SK-N-SH (cell line): Measurements from ENCODE around the gene UBE2S. TPM values are rescaled to one million over a fixed set of nuclear protein-coding genes. Genes with fewer than 3 reads are reported as not detected.

Experiments used
- CTCF ChIA-PET: fragments of 300-600, 350-600 bp; formaldehyde crosslinking; extraction: SDS; loops from one replicate; lab custom pipeline; 2021; lab: Yijun Ruan, JAX
- POLR2A ChIA-PET: fragments of 350-600 bp; sonication (Branson Sonifier 250); formaldehyde crosslinking; extraction: SDS; loops from one replicate; lab custom pipeline; 2020; ENCODE audit warnings: antibody characterized with exemption, inconsistent platforms; lab: Yijun Ruan, JAX
- DNase-seq: peaks from one replicate; pipeline ENCODE4 v3.0.0; 2012
- H2AFZ ChIP-seq: fragments of 200-600 bp; sonication (generic); 2 replicates; pipeline ENCODE4 v1.8.1; 2016; ENCODE audit warnings: antibody characterized with exemption, mild to moderate bottlenecking, low read depth
- H3F3A ChIP-seq: fragments of 200-600 bp; sonication (generic); replicated peaks from 2 replicates; pipeline ENCODE3; 2016; ENCODE audit warnings: antibody characterized with exemption, mild to moderate bottlenecking; ENCODE audit not compliant: insufficient read depth
- H3K27ac ChIP-seq, 2 experiments: fragments of 200-500 bp in 1 of 2; fragments of 200-600 bp in 1 of 2; sonication (Bioruptor generic) in 1 of 2; sonication (generic), shearing (Covaris generic) in 1 of 2; 2 replicates each; pipeline versions ENCODE4 v1.5.1 to v1.6.1; 2014 to 2016; ENCODE audit warnings: low read depth in 2 of 2, inconsistent platforms in 1 of 2, low read length in 1 of 2, mild to moderate bottlenecking in 1 of 2, mixed read lengths in 1 of 2
- H3K27me3 ChIP-seq: fragments of 200-600 bp; sonication (generic), shearing (Covaris generic); 2 replicates; pipeline ENCODE4 v1.6.1; 2016; ENCODE audit warnings: mixed run types; ENCODE audit not compliant: insufficient read depth
- H3K36me3 ChIP-seq, 2 experiments: fragments of 200-500 bp in 1 of 2; fragments of 200-600 bp in 1 of 2; sonication (Bioruptor generic) in 1 of 2; sonication (generic) in 1 of 2; replicated peaks in 1 of 2; 2 replicates each; pipeline versions ENCODE3 to v1.5.1; 2014 to 2016; ENCODE audit warnings: low read length in 1 of 2, mild to moderate bottlenecking in 1 of 2; ENCODE audit not compliant: insufficient read depth in 2 of 2, control insufficient read depth in 1 of 2
- H3K4me1 ChIP-seq, 2 experiments: fragments of 200-500 bp in 1 of 2; fragments of 200-600 bp in 1 of 2; sonication (Bioruptor generic) in 1 of 2; sonication (generic), shearing (Covaris generic) in 1 of 2; 2 replicates each; pipeline versions ENCODE4 v1.5.1 to v1.6.1; 2014 to 2016; ENCODE audit warnings: low read depth in 1 of 2, low read length in 1 of 2, mixed run types in 1 of 2; ENCODE audit not compliant: insufficient read depth in 2 of 2, control insufficient read depth in 1 of 2
- H3K4me2 ChIP-seq: fragments of 200-600 bp; sonication (generic), shearing (Covaris generic); 2 replicates; pipeline ENCODE4 v1.6.1; 2017; ENCODE audit warnings: mixed run types
- H3K4me3 ChIP-seq, 2 experiments: fragments of 200-500 bp in 1 of 2; fragments of 200-600 bp in 1 of 2; sonication (Bioruptor generic) in 1 of 2; sonication (generic), shearing (Covaris generic) in 1 of 2; 2 replicates each; pipeline versions ENCODE4 v1.5.1 to v1.8.1; 2014 to 2016; ENCODE audit warnings: low read depth in 2 of 2, inconsistent platforms in 1 of 2, low read length in 1 of 2, mild to moderate bottlenecking in 1 of 2, mixed read lengths in 1 of 2, moderate library complexity in 1 of 2
- H3K79me2 ChIP-seq: fragments of 200-600 bp; sonication (generic); 2 replicates; pipeline ENCODE4 v1.8.1; 2017; ENCODE audit warnings: mild to moderate bottlenecking; ENCODE audit not compliant: insufficient read depth
- H3K9ac ChIP-seq: fragments of 200-600 bp; sonication (generic); 2 replicates; pipeline ENCODE4 v1.6.1; 2017; ENCODE audit warnings: mixed run types
- H3K9me2 ChIP-seq: fragments of 200-600 bp; sonication (generic); 2 replicates; pipeline ENCODE4 v1.6.1; 2017; ENCODE audit warnings: mixed run types
- H3K9me3 ChIP-seq: fragments of 200-600 bp; sonication (generic); 2 replicates; pipeline ENCODE4 v1.6.1; 2017; ENCODE audit warnings: mixed run types, mild to moderate bottlenecking, moderate library complexity
- H4K20me1 ChIP-seq: fragments of 200-600 bp; sonication (generic); 2 replicates; pipeline ENCODE4 v1.6.1; 2017; ENCODE audit warnings: mild to moderate bottlenecking, mixed run types; ENCODE audit not compliant: insufficient read depth
- ELF1 ChIP-seq: IDR thresholded peaks from 2 replicates; pipeline ENCODE4 v1.4.0; 2012
- EP300 ChIP-seq, 2 experiments: IDR thresholded peaks; 2 replicates each; pipeline versions ENCODE4 v1.4.0 to v1.6.1; 2012; ENCODE audit warnings: borderline replicate concordance in 1 of 2, low read depth in 1 of 2, low read length in 1 of 2
- FOSL2 ChIP-seq: IDR thresholded peaks from 2 replicates; pipeline ENCODE4 v1.4.0; 2012; ENCODE audit warnings: low read depth, mild to moderate bottlenecking, moderate library complexity, borderline replicate concordance
- MEF2A ChIP-seq: IDR thresholded peaks from 2 replicates; pipeline ENCODE4 v1.4.0; 2012; ENCODE audit warnings: low read depth, borderline replicate concordance
- NRF1 ChIP-seq: IDR thresholded peaks from 2 replicates; pipeline ENCODE4 v1.6.1; 2012; ENCODE audit warnings: low read depth, mild to moderate bottlenecking, low read length
- PBX3 ChIP-seq: IDR thresholded peaks from 2 replicates; pipeline ENCODE4; 2012
- RAD21 ChIP-seq: IDR thresholded peaks from 2 replicates; pipeline ENCODE4 v1.6.1; 2012; ENCODE audit warnings: mild to moderate bottlenecking, low read length
- REST ChIP-seq: IDR thresholded peaks from 2 replicates; pipeline ENCODE4 v1.6.1; 2012; ENCODE audit warnings: mild to moderate bottlenecking, low read depth, low read length, moderate library complexity
- RXRA ChIP-seq: IDR thresholded peaks from 2 replicates; pipeline ENCODE4 v1.4.0; 2012; ENCODE audit warnings: low read depth, mild to moderate bottlenecking, borderline replicate concordance
- TCF12 ChIP-seq: IDR thresholded peaks from 2 replicates; pipeline ENCODE4 v1.4.0; 2012
- TEAD4 ChIP-seq: IDR thresholded peaks from 2 replicates; pipeline ENCODE4 v1.4.0; 2012; ENCODE audit warnings: mild to moderate bottlenecking, borderline replicate concordance; ENCODE audit not compliant: insufficient read depth
- WGBS: methylation state at CpG from one replicate; pipeline ENCODE4 v1.1.6; 2017; ENCODE audit warnings: low lambda C conversion rate; 5-methylcytosine and 5-hydroxymethylcytosine counted together
- polyA plus RNA-seq, 3 experiments: library from polyadenylated mRNA; depleted of rRNA; stranded (reverse); fragments of >200 nt; gene quantifications; 2 replicates each; pipeline ENCODE4 v1.2.3, GENCODE V29; 2012
- TF ChIP-seq, protein P1 (sequence below): fragments of 150-350 bp; IDR thresholded peaks from 2 replicates; pipeline ENCODE4 v1.6.1; 2017; ENCODE audit warnings: antibody characterized with exemption, low read length, low read depth, borderline replicate concordance

UBE2S gene
- polyA plus RNA-seq, 1 of the 3 experiments (the other 2 are of a cell fraction): 133 TPM

GRCh38 chr19:55434356-55434919 lies 26.9 kb upstream of the UBE2S start:
- CTCF ChIA-PET: no interaction called here

GRCh38 chr19:55433292-55433691 lies 25.7 kb upstream of the UBE2S start:
- Histone ChIP-seq H2AFZ (no peak overlapping the region), H3K27me3 (no peaks in the 10 kb centered on the region), H3K9me2 (no peaks in the 10 kb centered on the region), H3K4me1 (no peaks in the 10 kb centered on the region), H4K20me1 (no peaks in the 10 kb centered on the region), H3K36me3 (no peaks in the 10 kb centered on the region), H3K79me2 (no peaks in the 10 kb centered on the region), H3K4me3 (no peak overlapping the region), H3K9ac (no peak overlapping the region), H3F3A (no peaks in the 10 kb centered on the region), H3K27ac (no peak overlapping the region), H3K9me3 (no peaks in the 10 kb centered on the region), H3K4me2 (no peak overlapping the region)
- DNase-seq: no peak
- ChIA-PET CTCF (no interaction called here), POLR2A (no interaction called here)
- 84% methylated on average over 25 of the region's 48 CpGs for WGBS
- no peak for TF ChIP-seq TEAD4
- no peak for TF ChIP-seq RAD21
- TF ChIP-seq NRF1: no peak
- TF ChIP-seq PBX3: no peak
- TF ChIP-seq RXRA: no peak
- no peak for TF ChIP-seq ELF1
- TF ChIP-seq EP300 (IDR thresholded peaks at IDR 0.05; ENCODE audit: borderline replicate concordance in 1 of 2, low read depth in 1 of 2, low read length in 1 of 2): no peak

More at GRCh38 chr19:55434356-55434919, 26.9 kb upstream of the UBE2S start:
- WGBS: 54% methylated on average over 4 of the region's 4 CpGs
- H3K27me3 ChIP-seq: 0 out of 2 replicates have a peak, but pooled peaks cover 6% of the 10 kb centered on the region
- H3K4me1 ChIP-seq: no peaks in the 10 kb centered on the region
- H2AFZ ChIP-seq: no peak overlapping the region
- H3K9me2 ChIP-seq: no peaks in the 10 kb centered on the region
- H3K4me3 ChIP-seq: no peak overlapping the region
- H3K79me2 ChIP-seq: no peaks in the 10 kb centered on the region
- H3F3A ChIP-seq: no peaks in the 10 kb centered on the region
- POLR2A ChIA-PET: no interaction called here
- no peaks in the 10 kb centered on the region for H3K36me3 ChIP-seq
- H3K27ac ChIP-seq: no peak overlapping the region
- no peaks in the 10 kb centered on the region for H4K20me1 ChIP-seq
- no peak overlapping the region for H3K4me2 ChIP-seq
- TF ChIP-seq MEF2A: no peak
- no peak for TF ChIP-seq FOSL2
- TF ChIP-seq, protein P1, sequence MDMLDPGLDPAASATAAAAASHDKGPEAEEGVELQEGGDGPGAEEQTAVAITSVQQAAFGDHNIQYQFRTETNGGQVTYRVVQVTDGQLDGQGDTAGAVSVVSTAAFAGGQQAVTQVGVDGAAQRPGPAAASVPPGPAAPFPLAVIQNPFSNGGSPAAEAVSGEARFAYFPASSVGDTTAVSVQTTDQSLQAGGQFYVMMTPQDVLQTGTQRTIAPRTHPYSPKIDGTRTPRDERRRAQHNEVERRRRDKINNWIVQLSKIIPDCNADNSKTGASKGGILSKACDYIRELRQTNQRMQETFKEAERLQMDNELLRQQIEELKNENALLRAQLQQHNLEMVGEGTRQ: no peak
- TF ChIP-seq EP300 (IDR thresholded peaks at IDR 0.05; ENCODE audit: borderline replicate concordance in 1 of 2, low read depth in 1 of 2, low read length in 1 of 2): no peak
- TF ChIP-seq TCF12: no peak
- no peak for TF ChIP-seq TEAD4
- TF ChIP-seq REST: no peak
- TF ChIP-seq, all 33 proteins: peak for 0
- DNase-seq: no peak
- Histone ChIP-seq H3K9me3 (no peaks in the 10 kb centered on the region), H3K9ac (no peak overlapping the region)
